Measurements from ENCODE around the gene APBA1. TPM values are rescaled to one million over a fixed set of nuclear protein-coding genes. Genes with fewer than 3 reads are reported as not detected.

Gene APBA1
- polyA plus RNA-seq, 3 donors = 1.6 TPM; not detected in 2

GRCh38 chr9:69582544-69583297, 89.5 kb downstream of the APBA1 start:
- peak overlapping the region in 3 of 7 donors; percentile 51 to 66 (median 58) for H3K27ac Mint-ChIP-seq
- no peaks in the 10 kb centered on the region for H3K79me2 ChIP-seq (ENCODE audit: insufficient read depth, low read length)
- peak overlapping the region; percentile 39 for H2AFZ ChIP-seq (ENCODE audit: insufficient read depth, low read depth, low read length, poor library complexity, severe bottlenecking)
- peaks cover 0 to 4% (median 2%) of the 10 kb centered on the region in 3 donors for H3K27me3 Mint-ChIP-seq (ENCODE audit: low read depth in 3 of 3)
- H3K4me3 Mint-ChIP-seq = peak overlapping the region in 1 of 2 donors; percentile 80
- peak overlapping the region; percentile 51 for H3K4me2 ChIP-seq (replicated peaks; ENCODE audit: extremely low read depth, low read length, poor library complexity, severe bottlenecking)
- H3K27me3 ChIP-seq (ENCODE audit: control insufficient read depth in 2 of 2, insufficient read depth in 2 of 2, low read length in 2 of 2) = no peaks in the 10 kb centered on the region
- DNase-seq = peak; percentile 20 to 49 (median 32)
- H3K9me3 ChIP-seq (replicated peaks in 1 of 2; ENCODE audit: control insufficient read depth in 1 of 2, insufficient read depth in 1 of 2, low read length in 2 of 2) = no peaks in the 10 kb centered on the region
- TF ChIP-seq CTCF (IDR thresholded peaks at IDR 0.05) = no peak
- H3K9ac ChIP-seq (ENCODE audit: insufficient read depth, low read length, poor library complexity, severe bottlenecking) = no peak overlapping the region
- H4K20me1 ChIP-seq (ENCODE audit: insufficient read depth, low read length) = no peaks in the 10 kb centered on the region
- peaks cover 11% of the 10 kb centered on the region for H3K4me1 Mint-ChIP-seq
- peak overlapping the region in 1 of 2 donors; percentile 37 for H3K27ac ChIP-seq (ENCODE audit: low read depth in 1 of 2, low read length in 2 of 2)
- no CpG with 5 or more reads among the region's 4 CpGs for WGBS (ENCODE audit: insufficient coverage)
- intact Hi-C loops (cut with micrococcal nuclease) = no loop called here
- H3K36me3 ChIP-seq (replicated peaks in 1 of 2; ENCODE audit: control insufficient read depth in 1 of 2, insufficient read depth in 2 of 2, low read length in 2 of 2) = no peaks in the 10 kb centered on the region
- peaks cover 0 to 6% (median 1%) of the 10 kb centered on the region in 7 donors for H3K9me3 Mint-ChIP-seq
- no peaks in the 10 kb centered on the region for H3K36me3 Mint-ChIP-seq
- peaks cover 16% of the 10 kb centered on the region in 2 donors for H3K4me1 ChIP-seq (ENCODE audit: control insufficient read depth in 1 of 2, insufficient read depth in 2 of 2, low read length in 2 of 2)
- H3K4me3 ChIP-seq (replicated peaks in 1 of 3; ENCODE audit: low read depth in 2 of 3, low read length in 3 of 3) = peak overlapping the region in 1 of 3 experiments; percentile 45

- Histone ChIP-seq H3K9me3 (replicated peaks in 1 of 2; ENCODE audit: control insufficient read depth in 1 of 2, insufficient read depth in 1 of 2, low read length in 2 of 2) (no peaks in the 10 kb centered on the region), H3K36me3 (replicated peaks in 1 of 2; ENCODE audit: control insufficient read depth in 1 of 2, insufficient read depth in 2 of 2, low read length in 2 of 2) (no peaks in the 10 kb centered on the region), H3K9ac (ENCODE audit: insufficient read depth, low read length, poor library complexity, severe bottlenecking) (no peak overlapping the region), H3K27me3 (ENCODE audit: control insufficient read depth in 2 of 2, insufficient read depth in 2 of 2, low read length in 2 of 2) (no peaks in the 10 kb centered on the region), H3K27ac (ENCODE audit: low read depth in 1 of 2, low read length in 2 of 2) (no peak overlapping the region), H3K4me2 (replicated peaks; ENCODE audit: extremely low read depth, low read length, poor library complexity, severe bottlenecking) (peak overlapping the region; percentile 51), H4K20me1 (ENCODE audit: insufficient read depth, low read length) (no peaks in the 10 kb centered on the region), H3K4me3 (replicated peaks in 1 of 3; ENCODE audit: low read depth in 2 of 3, low read length in 3 of 3) (peak overlapping the region in 1 of 3 experiments; percentile 45), H3K4me1 (ENCODE audit: control insufficient read depth in 1 of 2, insufficient read depth in 2 of 2, low read length in 2 of 2) (peaks cover 16% of the 10 kb centered on the region in 2 donors), H3K79me2 (ENCODE audit: insufficient read depth, low read length) (no peaks in the 10 kb centered on the region), H2AFZ (ENCODE audit: insufficient read depth, low read depth, low read length, poor library complexity, severe bottlenecking) (no peak overlapping the region)
- Mint-ChIP-seq H3K36me3 (no peaks in the 10 kb centered on the region), H3K27ac (peak overlapping the region in 2 of 7 donors; percentile 18 to 51), H3K9me3 (peaks cover 0 to 6% (median 1%) of the 10 kb centered on the region in 7 donors), H3K4me3 (peak overlapping the region in 1 of 2 donors; percentile 80), H3K27me3 (ENCODE audit: low read depth in 3 of 3) (peaks cover 0 to 2% (median 0%) of the 10 kb centered on the region in 3 donors), H3K4me1 (peaks cover 11% of the 10 kb centered on the region)
- intact Hi-C loops (cut with micrococcal nuclease) = no loop called here
- no peak for TF ChIP-seq CTCF (IDR thresholded peaks at IDR 0.05)
- no CpG with 5 or more reads among the region's 5 CpGs for WGBS (ENCODE audit: insufficient coverage)
- no peak for DNase-seq
Measured at GRCh38 chr9:69582018-69582417, 90.2 kb downstream of the APBA1 start.
